SU-DHL-6 (cell line): Measurements from ENCODE around the gene ADAM19.

Experiments
- H2AFZ ChIP-seq: fragments of 200-600 bp; sonication (generic); 2 replicates; pipeline ENCODE4 v1.6.1; 2014; ENCODE audit warnings: low read depth, mild to moderate bottlenecking, moderate library complexity, mixed read lengths, antibody characterized with exemption, low read length; ENCODE audit not compliant: severe bottlenecking
- H3F3A ChIP-seq: fragments of 200-600 bp; shearing (Covaris generic); 2 replicates; pipeline ENCODE4 v1.6.0; 2016; ENCODE audit warnings: antibody characterized with exemption, mild to moderate bottlenecking; ENCODE audit not compliant: insufficient read depth
- H3K27ac ChIP-seq: fragments of 200-600 bp; sonication (generic); 2 replicates; pipeline ENCODE4 v1.5.1; 2016; ENCODE audit warnings: low read depth, mild to moderate bottlenecking, low read length, moderate library complexity, mixed read lengths
- H3K27me3 ChIP-seq: fragments of 200-600 bp; sonication (generic), shearing (Covaris generic); 2 replicates; pipeline ENCODE4 v1.6.0; 2014; ENCODE audit warnings: mild to moderate bottlenecking, low read length
- H3K36me3 ChIP-seq: fragments of 200-600 bp; sonication (generic); 2 replicates; pipeline ENCODE4 v1.6.1; 2014; ENCODE audit warnings: mild to moderate bottlenecking, low read length, mixed read lengths
- H3K4me2 ChIP-seq: fragments of 300-600, 200-600 bp; shearing (Covaris generic), sonication (generic); 2 replicates; pipeline ENCODE4 v1.6.0; 2014; ENCODE audit warnings: low read length, low read depth, mild to moderate bottlenecking; ENCODE audit not compliant: poor library complexity, severe bottlenecking
- H3K4me3 ChIP-seq: fragments of 200-600 bp; sonication (generic); 2 replicates; pipeline ENCODE4 v1.5.1; 2014; ENCODE audit warnings: antibody characterized with exemption, low read length, mild to moderate bottlenecking, mixed read lengths; ENCODE audit not compliant: insufficient read depth, poor library complexity, severe bottlenecking
- H3K79me2 ChIP-seq: fragments of 200-600 bp; sonication (generic); 2 replicates; pipeline ENCODE4 v1.6.1; 2014; ENCODE audit warnings: mild to moderate bottlenecking, low read length, moderate library complexity; ENCODE audit not compliant: insufficient read depth
- H3K9ac ChIP-seq: fragments of 200-600 bp; sonication (generic); 2 replicates; pipeline ENCODE4 v1.7.0; 2014; ENCODE audit warnings: mild to moderate bottlenecking, low read length
- H3K9me2 ChIP-seq: fragments of 200-600 bp; sonication (generic); replicated peaks from 2 replicates; pipeline ENCODE4 v1.6.1; 2014; ENCODE audit warnings: low read length; ENCODE audit not compliant: insufficient read depth
- H3K9me3 ChIP-seq: fragments of 200-600 bp; sonication (generic); 2 replicates; pipeline ENCODE4 v1.6.1; 2014; ENCODE audit warnings: low read length, mixed read lengths; ENCODE audit not compliant: insufficient read depth
- H4K20me1 ChIP-seq: fragments of 200-600 bp; sonication (generic); 2 replicates; pipeline ENCODE4 v1.6.1; 2014; ENCODE audit warnings: low read depth, mild to moderate bottlenecking, antibody characterized with exemption, low read length, moderate library complexity, mixed read lengths
- CTCF ChIP-seq: fragments of 200-600 bp; sonication (generic); IDR thresholded peaks from one replicate; pipeline ENCODE4 v1.5.1; 2017; ENCODE audit warnings: antibody characterized with exemption, mild to moderate bottlenecking, low read length, moderate library complexity; ENCODE audit not compliant: insufficient read depth, poor library complexity, severe bottlenecking
- EZH2phosphoT487 ChIP-seq: fragments of 200-600 bp; sonication (generic), shearing (Covaris generic); conservative IDR thresholded peaks from 2 replicates; pipeline ENCODE4 v1.6.1; 2018; ENCODE audit warnings: mild to moderate bottlenecking, antibody characterized with exemption, low read length, moderate library complexity, mixed read lengths

The ADAM19 gene

GRCh38 chr5:157603333-157604190 is 28.0 kb upstream of the ADAM19 start:
- Histone ChIP-seq H3K27me3 (no peaks in the 10 kb centered on the region), H3K9me3 (no peaks in the 10 kb centered on the region), H3K36me3 (no peaks in the 10 kb centered on the region), H3K9me2 (no peaks in the 10 kb centered on the region), H3K4me3 (no peak overlapping the region), H2AFZ (peak overlapping the region; percentile 27), H3F3A (0 out of 2 replicates have a peak, but pooled peaks cover 5% of the 10 kb centered on the region), H3K4me2 (no peak overlapping the region), H3K27ac (no peak overlapping the region), H4K20me1 (no peaks in the 10 kb centered on the region), H3K79me2 (no peaks in the 10 kb centered on the region), H3K9ac (no peak overlapping the region)
- TF ChIP-seq CTCF: no peak
- TF ChIP-seq EZH2phosphoT487: no peak

- Histone ChIP-seq H3K27ac (no peak overlapping the region), H2AFZ (peak overlapping the region; percentile 27)
Observed at GRCh38 chr5:157602505-157602904, 26.9 kb upstream of the ADAM19 start.

GRCh38 chr5:157600252-157600651 is 24.7 kb upstream of the ADAM19 start:
- H3K79me2 ChIP-seq: no peaks in the 10 kb centered on the region
- no peak overlapping the region for H3K27ac ChIP-seq
- H3K9me3 ChIP-seq: no peaks in the 10 kb centered on the region
- 0 out of 2 replicates have a peak, but pooled peaks cover 8% of the 10 kb centered on the region for H3F3A ChIP-seq
- H3K4me2 ChIP-seq: no peak overlapping the region
- no peak overlapping the region for H2AFZ ChIP-seq
- no peak overlapping the region for H3K9ac ChIP-seq
- no peaks in the 10 kb centered on the region for H4K20me1 ChIP-seq
- H3K4me3 ChIP-seq: no peak overlapping the region
- H3K9me2 ChIP-seq: no peaks in the 10 kb centered on the region
- TF ChIP-seq EZH2phosphoT487 (no peak), CTCF (no peak)
- no peaks in the 10 kb centered on the region for H3K27me3 ChIP-seq
- H3K36me3 ChIP-seq: no peaks in the 10 kb centered on the region

More at GRCh38 chr5:157602505-157602904, 26.9 kb upstream of the ADAM19 start:
- no peak for TF ChIP-seq EZH2phosphoT487
- no peak for TF ChIP-seq CTCF
- no peaks in the 10 kb centered on the region for H3K36me3 ChIP-seq
- H3K9me2 ChIP-seq: no peaks in the 10 kb centered on the region
- H3K9ac ChIP-seq: no peak overlapping the region
- H3K9me3 ChIP-seq: no peaks in the 10 kb centered on the region
- no peaks in the 10 kb centered on the region for H3K79me2 ChIP-seq
- 0 out of 2 replicates have a peak, but pooled peaks cover 5% of the 10 kb centered on the region for H3F3A ChIP-seq
- H3K4me2 ChIP-seq: peak overlapping the region; percentile 8
- no peaks in the 10 kb centered on the region for H4K20me1 ChIP-seq
- no peak overlapping the region for H3K4me3 ChIP-seq
- H3K27me3 ChIP-seq: no peaks in the 10 kb centered on the region
